H1 (cell line): ENCODE results near the gene CKLF. TPM values are rescaled to one million over a fixed set of nuclear protein-coding genes. Genes with fewer than 3 reads are reported as not detected.

Experiments
- CTCF ChIA-PET: fragments of 300-600 bp; sonication (Branson Sonifier 250); formaldehyde crosslinking; loops from one replicate; lab custom pipeline; 2021; ENCODE audit not compliant: partially characterized antibody; lab: Charles Lee
- POLR2A ChIA-PET: fragments of 300-600 bp; sonication (Branson Sonifier 250); formaldehyde crosslinking; loops from one replicate; lab custom pipeline; 2021; ENCODE audit warnings: inconsistent platforms; ENCODE audit not compliant: partially characterized antibody; lab: Charles Lee
- DNase-seq, 2 experiments: peaks; one replicate each; pipeline versions ENCODE4 v3.0.0 to v3.0.0-alpha.2; 2010 to 2022; ENCODE audit warnings: low spot score in 2 of 2, low read depth in 1 of 2, mixed read lengths in 1 of 2
- FAIRE-seq: peaks from 2 replicates; lab custom pipeline; 2011; peaks lifted over from hg19 to GRCh38; lab: Jason Lieb, UNC
- H2AFZ ChIP-seq: 2 replicates; pipeline ENCODE4 v1.8.1; 2012; ENCODE audit warnings: low read length, inconsistent platforms
- H2AK5ac ChIP-seq: 2 replicates; pipeline ENCODE4 v1.6.1; 2013; ENCODE audit warnings: low read depth, low read length
- H2BK120ac ChIP-seq: replicated peaks from 2 replicates; pipeline ENCODE3; 2013; ENCODE audit warnings: low read depth, low read length, inconsistent platforms
- H2BK12ac ChIP-seq: 2 replicates; pipeline ENCODE4 v1.6.1; 2013; ENCODE audit warnings: low read depth, low read length
- H2BK15ac ChIP-seq: 2 replicates; pipeline ENCODE4 v1.6.1; 2013; ENCODE audit warnings: low read length
- H2BK20ac ChIP-seq: 2 replicates; pipeline ENCODE4 v1.6.1; 2013; ENCODE audit warnings: low read length
- H2BK5ac ChIP-seq: 2 replicates; pipeline ENCODE4 v1.6.1; 2013; ENCODE audit warnings: low read depth, low read length
- H3K14ac ChIP-seq: 2 replicates; pipeline ENCODE4 v1.6.1; 2013; ENCODE audit warnings: inconsistent platforms; ENCODE audit not compliant: insufficient read length
- H3K18ac ChIP-seq: 2 replicates; pipeline ENCODE4 v1.6.1; 2013; ENCODE audit warnings: low read length; ENCODE audit errors: extremely low read depth
- H3K23ac ChIP-seq: 2 replicates; pipeline ENCODE4 v1.6.1; 2013; ENCODE audit warnings: inconsistent platforms; ENCODE audit not compliant: insufficient read length
- H3K23me2 ChIP-seq: 2 replicates; pipeline ENCODE4 v1.6.1; 2013; ENCODE audit warnings: low read depth, low read length
- H3K27ac ChIP-seq: 2 replicates; pipeline ENCODE4 v1.6.1; 2011; ENCODE audit warnings: low read depth, low read length, inconsistent platforms
- H3K27me3 ChIP-seq, 4 experiments: replicated peaks in 1 of 4; 1 replicate in 1 of 4; 2 replicates in 3 of 4; pipeline versions ENCODE4 v1.6.1 to v1.8.1; 2011 to 2013; ENCODE audit warnings: low read length in 3 of 4, mild to moderate bottlenecking in 3 of 4, inconsistent platforms in 2 of 4, mixed read lengths in 2 of 4, moderate library complexity in 1 of 4; ENCODE audit not compliant: control insufficient read depth in 3 of 4, insufficient read depth in 3 of 4; ENCODE audit errors: extremely low read depth in 1 of 4
- H3K36me3 ChIP-seq, 4 experiments: 2 replicates each; pipeline versions ENCODE4 v1.6.1 to v1.8.1; 2011 to 2013; ENCODE audit warnings: mild to moderate bottlenecking in 4 of 4, low read length in 3 of 4, moderate library complexity in 2 of 4, control low read depth in 1 of 4, inconsistent platforms in 1 of 4; ENCODE audit not compliant: insufficient read depth in 4 of 4, control insufficient read depth in 2 of 4
- H3K4ac ChIP-seq: replicated peaks from 2 replicates; pipeline ENCODE3; 2013; ENCODE audit warnings: low read length, low read depth, mixed read lengths, inconsistent platforms; ENCODE audit not compliant: insufficient read length
- H3K4me1 ChIP-seq, 4 experiments: replicated peaks in 1 of 4; 1 replicate in 1 of 4; 2 replicates in 3 of 4; pipeline versions ENCODE4 v1.6.1 to v1.8.1; 2011 to 2013; ENCODE audit warnings: low read length in 3 of 4, inconsistent platforms in 2 of 4, mixed read lengths in 1 of 4; ENCODE audit not compliant: insufficient read depth in 4 of 4, control insufficient read depth in 3 of 4
- H3K4me2 ChIP-seq, 2 experiments: 2 replicates each; pipeline versions ENCODE4 v1.6.1 to v1.8.1; 2011 to 2013; ENCODE audit warnings: low read depth in 2 of 2, low read length in 2 of 2, control low read depth in 1 of 2, inconsistent platforms in 1 of 2, mild to moderate bottlenecking in 1 of 2; ENCODE audit not compliant: insufficient read depth in 1 of 2
- H3K4me3 ChIP-seq, 4 experiments: fragments of 200-600, 300-600 bp in 1 of 4; sonication (generic), shearing (Covaris generic), sonication (Bioruptor Twin) in 1 of 4; 2 replicates each; pipeline versions ENCODE4 v1.5.1 to v1.8.1; 2011 to 2016; ENCODE audit warnings: low read length in 4 of 4, low read depth in 3 of 4, control low read depth in 2 of 4, inconsistent platforms in 2 of 4, mild to moderate bottlenecking in 2 of 4, mixed read lengths in 1 of 4, moderate library complexity in 1 of 4; ENCODE audit not compliant: insufficient read depth in 2 of 4; ENCODE audit errors: extremely low read depth in 1 of 4
- H3K56ac ChIP-seq: replicated peaks from 2 replicates; pipeline ENCODE3; 2013; ENCODE audit warnings: low read depth, mild to moderate bottlenecking, mixed read lengths, low read length, inconsistent platforms; ENCODE audit not compliant: insufficient read length
- H3K79me1 ChIP-seq: 2 replicates; pipeline ENCODE4 v1.6.1; 2013; ENCODE audit warnings: low read depth, low read length, control low read depth
- H3K79me2 ChIP-seq, 2 experiments: 2 replicates each; pipeline versions ENCODE4 v1.6.1 to v1.8.1; 2012 to 2013; ENCODE audit warnings: low read length in 2 of 2, mild to moderate bottlenecking in 2 of 2, inconsistent platforms in 1 of 2; ENCODE audit not compliant: insufficient read depth in 2 of 2, control insufficient read depth in 1 of 2
- H3K9ac ChIP-seq, 4 experiments: replicated peaks in 1 of 4; 1 replicate in 1 of 4; 2 replicates in 3 of 4; pipeline versions ENCODE4 v1.6.1 to v1.8.1; 2011 to 2013; ENCODE audit warnings: low read depth in 3 of 4, low read length in 3 of 4, control low read depth in 2 of 4, mild to moderate bottlenecking in 2 of 4, moderate library complexity in 2 of 4, inconsistent platforms in 1 of 4; ENCODE audit errors: extremely low read depth in 1 of 4
- H3K9me3 ChIP-seq, 2 experiments: 2 replicates each; pipeline versions ENCODE4 v1.6.1 to v1.8.1; 2012 to 2013; ENCODE audit warnings: mild to moderate bottlenecking in 2 of 2, moderate library complexity in 2 of 2, control low read depth in 1 of 2, inconsistent platforms in 1 of 2, low read depth in 1 of 2, low read length in 1 of 2, mixed read lengths in 1 of 2; ENCODE audit not compliant: insufficient read depth in 2 of 2
- H4K20me1 ChIP-seq, 2 experiments: replicated peaks in 1 of 2; 2 replicates each; pipeline versions ENCODE3 to v1.8.1; 2011 to 2013; ENCODE audit warnings: inconsistent platforms in 2 of 2, low read length in 2 of 2, mild to moderate bottlenecking in 1 of 2; ENCODE audit not compliant: insufficient read depth in 2 of 2, control insufficient read depth in 1 of 2
- H4K5ac ChIP-seq: 2 replicates; pipeline ENCODE4 v1.6.1; 2013; ENCODE audit warnings: low read length, low read depth, mixed read lengths, inconsistent platforms; ENCODE audit not compliant: insufficient read length
- H4K8ac ChIP-seq: 2 replicates; pipeline ENCODE4 v1.8.0; 2013; ENCODE audit warnings: mild to moderate bottlenecking, moderate library complexity, low read length, inconsistent platforms; ENCODE audit not compliant: insufficient read depth; ENCODE audit errors: extremely low read depth
- H4K91ac ChIP-seq: replicated peaks from 2 replicates; pipeline ENCODE3; 2013; ENCODE audit warnings: low read length, mixed read lengths, inconsistent platforms; ENCODE audit not compliant: insufficient read length
- TBP ChIP-seq: IDR thresholded peaks from 2 replicates; pipeline ENCODE4 v1.6.1; 2011; ENCODE audit warnings: low read depth, low read length, improper control_type of control experiment
- WGBS, 2 experiments: shearing (Covaris generic) in 1 of 2; methylation state at CpG; one replicate each; pipeline versions ENCODE4 v1.1.6 to v1.1.7; 2013 to 2015; ENCODE audit warnings: low lambda C conversion rate in 2 of 2, mixed read lengths in 2 of 2, inconsistent platforms in 1 of 2, low coverage in 1 of 2, missing lambda C conversion rate in 1 of 2; ENCODE audit not compliant: insufficient replicate concordance in 2 of 2, insufficient coverage in 1 of 2, insufficient read length in 1 of 2; ENCODE audit errors: extremely low coverage in 1 of 2, missing lambda C conversion rate in 1 of 2; 5-methylcytosine and 5-hydroxymethylcytosine counted together
- polyA plus RNA-seq, 7 experiments: library from polyadenylated mRNA; depleted of rRNA in 3 of 7; stranded (reverse) in 5 of 7; unstranded in 2 of 7; fragments of >200 nt in 5 of 7; fragments of 200-250 nt in 2 of 7; gene quantifications; 1 replicate in 5 of 7; 2 replicates in 1 of 7; 4 replicates in 1 of 7; pipeline versions ENCODE4 v1.2.1 to v1.2.3, GENCODE V29; 2011 to 2013; ENCODE audit warnings: missing spikeins in 2 of 7, mixed read lengths in 2 of 7
- total RNA-seq: library from RNA; stranded (reverse); fragmentation: NEBNext Ultra II Directional; extraction: Animal tissue kit (Norgen Biotek cat#: 25700); gene quantifications from 2 replicates; pipeline ENCODE4 v1.2.1, GENCODE V29; 2021

The CKLF gene
- total and polyA plus RNA-seq, 2 of the 8 experiments (the other 6 are each of a cell fraction or from before 2014, with no cell fraction given) = 21.1 to 63.5 TPM

DNA sequence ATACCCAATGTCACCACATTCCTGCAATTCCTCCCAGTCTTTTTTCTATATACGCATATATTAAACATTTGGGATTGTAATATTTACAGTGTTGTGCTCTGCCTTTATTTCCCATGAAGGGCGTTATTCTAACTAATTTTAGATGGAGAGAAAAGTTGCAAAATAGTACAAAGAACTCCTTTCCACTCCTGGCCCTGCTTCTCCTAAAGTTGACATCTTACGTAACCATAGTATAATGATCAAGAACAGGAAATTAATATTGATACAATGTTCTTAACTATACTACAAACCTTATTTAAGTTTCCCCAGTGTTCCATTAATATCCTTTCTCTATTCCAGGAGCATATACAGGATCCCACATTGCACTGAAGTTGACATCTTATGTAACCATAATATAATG, 48.8 kb upstream of the CKLF start:
- Histone ChIP-seq H2AK5ac (no peak overlapping the region), H4K20me1 (no peaks in the 10 kb centered on the region), H2BK120ac (no peak overlapping the region), H3K18ac (no peak overlapping the region), H2AFZ (no peak overlapping the region), H3K23me2 (no peaks in the 10 kb centered on the region), H3K4ac (no peak overlapping the region), H3K4me3 (no peak overlapping the region), H4K5ac (no peak overlapping the region), H2BK5ac (no peak overlapping the region), H3K36me3 (no peaks in the 10 kb centered on the region), H3K23ac (no peak overlapping the region), H3K9ac (no peak overlapping the region), H3K79me2 (no peaks in the 10 kb centered on the region), H2BK12ac (no peak overlapping the region), H3K4me1 (peaks cover 0 to 2% (median 0%) of the 10 kb centered on the region in 4 experiments; a peak in 1 of 7 replicates), H4K91ac (no peak overlapping the region), H3K27me3 (no peaks in the 10 kb centered on the region), H3K9me3 (no peaks in the 10 kb centered on the region), H3K14ac (no peak overlapping the region), H4K8ac (no peak overlapping the region), H2BK20ac (no peak overlapping the region), H3K27ac (no peak overlapping the region), H3K56ac (no peak overlapping the region), H2BK15ac (no peak overlapping the region), H3K4me2 (no peak overlapping the region), H3K79me1 (no peaks in the 10 kb centered on the region)
- ChIA-PET CTCF (interaction anchor here (1.0 to 1.1 kb wide), 2 partner anchors 32 to 87 kb away, joined by 3 read pairs; no protein-coding TSS in a partner anchor), POLR2A (interaction anchor here (1.2 kb wide), 1 partner anchor 14 kb away, joined by 3 read pairs; no protein-coding TSS in a partner anchor)
- no peak for DNase-seq
- WGBS, 2 experiments = 90% methylated on average over 3 of the region's 3 CpGs; no CpG with 5 or more reads in 1 of the 2 experiments
- no peak for FAIRE-seq
- no peak for TF ChIP-seq TBP
